SH-SY5Y (cell line): Measurements from ENCODE around the gene ADAMTS4.

Source experiments
- GATA2 ChIP-seq: IDR thresholded peaks from 2 replicates; pipeline ENCODE4 v1.6.1; 2011; ENCODE audit warnings: mild to moderate bottlenecking, low read depth, low read length
- GATA3 ChIP-seq: IDR thresholded peaks from 2 replicates; pipeline ENCODE4 v1.6.1; 2011; ENCODE audit warnings: low read depth, mild to moderate bottlenecking, low read length, moderate library complexity

The ADAMTS4 gene

GRCh38 chr1:161225178-161225533 lies 26.3 kb upstream of the ADAMTS4 start:
- no peak for TF ChIP-seq GATA2
- no peak for TF ChIP-seq GATA3

DNA sequence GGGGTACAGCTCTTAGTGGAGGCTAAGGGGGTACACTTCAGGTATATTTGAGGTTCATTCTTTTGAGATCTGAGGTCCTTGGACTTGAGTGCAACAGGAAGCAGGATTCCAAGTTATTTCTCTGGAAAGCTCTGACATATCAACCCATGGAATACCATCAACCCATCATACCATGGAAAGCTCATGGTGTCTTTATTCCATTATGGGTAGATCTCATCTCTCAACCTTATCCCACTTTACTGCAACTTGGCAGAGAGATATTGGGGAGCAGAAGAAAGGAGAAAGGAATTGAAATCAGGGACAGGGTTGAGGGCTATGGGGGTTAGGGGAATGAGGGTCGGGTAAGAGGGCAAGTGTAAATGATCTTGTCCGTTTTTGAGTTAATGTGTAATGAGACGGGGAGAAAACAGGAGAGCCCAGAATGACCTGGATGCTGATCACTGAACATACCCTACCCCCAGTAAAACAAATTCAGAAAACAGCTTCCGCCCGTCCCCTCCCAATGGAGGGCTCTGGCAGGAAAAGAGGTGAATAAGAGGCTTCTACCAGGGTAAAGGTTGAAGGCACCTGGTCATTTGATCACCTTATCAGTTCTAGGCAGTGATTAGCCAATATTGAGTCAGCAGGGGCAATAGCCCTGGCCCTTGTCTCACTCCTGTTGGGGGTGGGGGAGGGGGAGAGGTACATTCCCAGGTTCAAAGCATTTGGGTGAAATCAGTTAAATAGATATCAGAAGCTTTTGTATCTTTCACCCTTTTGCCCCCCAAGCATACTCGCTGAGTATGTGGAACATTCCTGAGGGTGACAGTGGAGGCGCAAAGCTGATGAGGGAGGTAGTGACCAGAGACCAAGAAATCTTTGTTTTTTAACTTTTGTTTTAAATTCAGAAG lies 25.2 kb upstream of the ADAMTS4 start:
- no peak for TF ChIP-seq GATA3
- no peak for TF ChIP-seq GATA2

- no peak for TF ChIP-seq GATA2
- TF ChIP-seq GATA3, result no peak
Observed at GRCh38 chr1:161222175-161223019, 23.5 kb upstream of the ADAMTS4 start.

DNA sequence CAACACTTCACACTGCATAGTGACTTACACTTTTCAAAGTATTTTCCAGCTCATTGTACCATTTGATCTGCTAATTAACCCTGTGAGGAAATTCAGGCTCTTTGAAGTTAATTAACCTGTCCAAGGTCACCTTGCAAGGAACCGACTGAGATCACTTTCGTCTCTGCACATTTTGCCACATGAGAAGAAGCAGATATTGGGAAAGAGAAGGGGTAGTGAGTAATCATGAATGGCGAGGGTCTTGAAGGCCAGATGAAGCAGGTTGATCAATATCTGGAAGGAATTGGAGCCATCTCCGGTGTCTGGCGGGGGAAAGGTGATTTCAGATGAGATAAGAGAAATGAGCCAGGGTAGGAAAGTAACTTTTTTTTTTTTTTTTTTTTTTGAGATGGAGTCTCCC lies 21.1 kb upstream of the ADAMTS4 start:
- no peak for TF ChIP-seq GATA3
- TF ChIP-seq GATA2, result no peak

GRCh38 chr1:161219078-161219892 lies 20.4 kb upstream of the ADAMTS4 start:
- no peak for TF ChIP-seq GATA3
- TF ChIP-seq GATA2, result no peak

GRCh38 chr1:161218301-161219077 lies 19.6 kb upstream of the ADAMTS4 start:
- TF ChIP-seq GATA2, result no peak
- TF ChIP-seq GATA3, result no peak

- no peak for TF ChIP-seq GATA2
- no peak for TF ChIP-seq GATA3
Observed at GRCh38 chr1:161217831-161218230, 19.0 kb upstream of the ADAMTS4 start.

GRCh38 chr1:161216945-161217712 lies 18.3 kb upstream of the ADAMTS4 start:
- TF ChIP-seq GATA3 (no peak), GATA2 (no peak)

GRCh38 chr1:161215076-161215475 lies 16.2 kb upstream of the ADAMTS4 start, which contains the start of gene FCER1G:
TSS of gene FCER1G (plus strand) at chr1:161215295. CDS start at chr1:161215322, 27 bp downstream.
- TF ChIP-seq GATA3 (no peak), GATA2 (no peak)

DNA sequence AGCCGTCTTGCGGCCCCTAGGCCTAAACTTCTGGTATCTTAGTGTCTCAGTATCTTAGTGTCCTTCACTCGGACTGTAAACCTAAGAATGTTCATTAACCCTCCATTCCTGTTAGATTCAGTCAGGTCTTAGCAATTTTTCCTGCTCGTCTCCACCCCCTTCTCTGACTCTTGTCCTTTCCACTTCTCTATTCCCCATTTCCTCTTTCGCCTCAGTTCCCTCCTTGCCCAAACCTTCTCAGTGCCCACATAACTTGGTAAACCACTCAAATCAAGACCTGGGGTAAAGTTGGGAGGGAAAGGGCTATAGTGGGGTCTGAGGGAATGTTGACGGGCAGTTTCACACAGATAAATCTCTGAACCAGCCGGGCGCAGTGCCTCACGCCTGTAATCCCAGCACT lies 15.5 kb upstream of the ADAMTS4 start:
- no peak for TF ChIP-seq GATA2
- TF ChIP-seq GATA3, result no peak

DNA sequence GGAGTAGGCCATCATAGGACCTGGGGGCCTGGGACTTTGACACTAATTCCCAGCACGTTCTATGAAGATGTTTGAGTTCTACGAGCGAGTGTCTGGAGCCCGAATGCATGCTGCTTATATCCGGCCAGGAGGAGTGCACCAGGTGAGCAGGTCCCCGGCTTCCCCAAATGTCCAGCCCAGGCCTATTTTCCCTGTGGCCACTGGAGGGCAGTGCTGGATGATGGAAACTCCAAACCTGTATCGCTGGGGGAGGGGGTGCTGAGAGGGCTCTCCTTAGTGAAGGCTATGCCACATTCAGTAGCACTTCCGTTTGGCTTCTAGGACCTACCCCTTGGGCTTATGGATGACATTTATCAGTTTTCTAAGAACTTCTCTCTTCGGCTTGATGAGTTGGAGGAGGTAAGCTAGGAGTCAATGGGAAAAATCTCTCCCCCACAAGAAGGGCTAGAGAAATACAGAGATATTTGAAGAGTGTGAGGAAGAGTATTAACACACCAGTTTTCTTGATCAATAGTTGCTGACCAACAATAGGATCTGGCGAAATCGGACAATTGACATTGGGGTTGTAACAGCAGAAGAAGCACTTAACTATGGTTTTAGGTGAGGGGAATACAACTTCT lies 11.0 kb upstream of the ADAMTS4 start:
- TF ChIP-seq GATA3 (no peak), GATA2 (no peak)

- TF ChIP-seq GATA3, result no peak
- no peak for TF ChIP-seq GATA2
Observed at GRCh38 chr1:161207173-161207572, 8.3 kb upstream of the ADAMTS4 start.
